ENCODE results near the gene PTPN2. TPM values are rescaled to one million over a fixed set of nuclear protein-coding genes. Genes with fewer than 3 reads are reported as not detected.
A peak's percentile ranks its signal among the peaks of the same experiment; 100 is the strongest.

The PTPN2 gene
- total and polyA plus RNA-seq, 2 of the 4 experiments (the other 2 are of a cell fraction) = 13.2 to 30.6 TPM

DNA sequence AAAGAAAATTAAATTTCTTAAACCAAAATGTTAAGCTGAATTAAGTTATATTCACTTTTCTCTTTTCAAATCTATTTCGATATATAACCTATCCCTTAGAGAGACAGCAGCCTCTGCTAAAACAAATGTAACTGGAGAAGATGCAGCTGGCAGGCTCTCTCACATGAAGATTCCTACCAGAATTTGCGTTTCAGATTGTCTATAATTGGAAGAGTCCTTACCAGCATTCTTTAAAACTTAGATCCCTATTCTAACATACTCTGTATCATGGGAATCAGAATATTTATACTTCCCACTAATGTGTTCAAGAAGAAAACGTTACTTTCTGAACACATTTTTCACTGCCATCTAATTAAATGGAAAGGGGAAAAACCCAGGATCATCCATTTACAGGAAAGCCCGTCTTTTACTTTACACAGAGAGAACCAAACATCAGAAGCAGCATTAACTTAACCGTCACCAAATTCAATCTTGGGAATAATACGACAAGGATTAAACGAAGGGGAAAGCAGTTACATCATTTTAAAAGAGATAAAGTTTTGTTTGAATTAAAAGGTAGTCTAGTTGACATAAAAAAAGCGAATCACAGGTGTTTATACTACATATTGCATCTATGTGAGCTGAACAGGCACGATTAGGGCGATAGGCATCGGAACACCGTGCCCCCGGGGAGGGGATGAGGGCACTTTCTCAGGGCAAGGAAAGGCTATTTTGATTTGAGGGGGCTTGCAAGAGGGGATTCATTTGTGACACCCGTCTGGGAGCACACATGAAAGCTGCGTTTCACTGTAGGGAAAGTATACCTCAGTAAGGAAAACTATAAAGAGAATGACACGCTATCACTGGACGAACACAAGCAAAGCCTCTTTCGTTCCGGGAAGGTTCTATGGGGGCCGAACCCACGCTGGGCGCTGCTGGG, 1.3 kb downstream of the PTPN2 start:
- in situ Hi-C loops (cut with MboI; ENCODE audit: low sequenced_read_pairs) = no loop called here
- peak overlapping the region; percentile 59 for H3K18ac ChIP-seq (ENCODE audit: low read depth, low read length)
- H3K4me2 ChIP-seq (ENCODE audit: low read depth, low read length) = peak overlapping the region; percentile 100
- H2AK5ac ChIP-seq (ENCODE audit: low read depth, low read length) = peak overlapping the region; percentile 54; the same call in 1 of the 2 replicates
- H2AK9ac ChIP-seq (replicated peaks; ENCODE audit: low read depth, low read length, poor library complexity) = peak overlapping the region; percentile 100
- peak overlapping the region; percentile 61 for H3K4ac ChIP-seq (ENCODE audit: low read depth, low read length)
- dilution Hi-C loops (cut with HindIII; ENCODE audit: low sequenced_read_pairs, unreplicated experiment) = no loop called here
- ATAC-seq (ENCODE audit: low read depth) = no peak
- H3K9me1 ChIP-seq (ENCODE audit: insufficient read depth, low read length) = peaks cover 14% of the 10 kb centered on the region
- peak overlapping the region; percentile 6 to 64; a peak in 3 of 4 replicates for H4K8ac ChIP-seq (ENCODE audit: low read depth in 2 of 2, low read length in 2 of 2)
- H2BK5ac ChIP-seq (ENCODE audit: low read depth, low read length, poor library complexity, severe bottlenecking) = peak overlapping the region; percentile 63
- H3K4me3 ChIP-seq (ENCODE audit: insufficient read depth, low read depth, low read length) = peak overlapping the region; percentile 71
- CTCF ChIA-PET = interaction anchor here (0.9 to 1.5 kb wide), 2 partner anchors 44 to 100 kb away, joined by 3 read pairs; no protein-coding TSS in a partner anchor
- H3K4me1 ChIP-seq (ENCODE audit: control insufficient read depth, insufficient read depth, low read length) = peaks cover 10% of the 10 kb centered on the region
- peaks cover 20 to 63% of the 10 kb centered on the region in 2 experiments for H3K79me1 ChIP-seq (ENCODE audit: low read depth in 1 of 2, low read length in 2 of 2)
- H4K5ac ChIP-seq (ENCODE audit: low read depth, low read length) = peak overlapping the region; percentile 52
- H3K27ac ChIP-seq (ENCODE audit: insufficient read depth, low read length) = peak overlapping the region; percentile 87
- H2BK120ac ChIP-seq (ENCODE audit: low read depth, low read length) = no peak overlapping the region
- peak overlapping the region; percentile 31 for H3K56ac ChIP-seq (ENCODE audit: extremely low read depth, insufficient read depth, low read length)
- no peaks in the 10 kb centered on the region for H3K9me3 ChIP-seq (ENCODE audit: control insufficient read depth, insufficient read depth, low read length)
- no peaks in the 10 kb centered on the region for H3K36me3 ChIP-seq (ENCODE audit: control insufficient read depth, insufficient read depth, low read length)
- BruUV-seq (replicated peaks) = TSS peak; percentile 31
- peak overlapping the region; percentile 46 for H4K91ac ChIP-seq (ENCODE audit: insufficient read depth, low read depth, low read length)
- DNase-seq = peak; percentile 57
- peaks cover 18% of the 10 kb centered on the region; the same call in 1 of the 2 replicates for H4K20me1 ChIP-seq (ENCODE audit: insufficient read depth, low read length)
- H3K9ac ChIP-seq (ENCODE audit: low read depth, low read length) = peak overlapping the region; percentile 87
- 2% methylated on average over 12 of the region's 22 CpGs; no CpG with 5 or more reads in 1 of the 2 experiments for WGBS, 2 experiments (ENCODE audit: extremely low coverage in 2 of 2, insufficient read length in 1 of 2)
- H2AFZ ChIP-seq (replicated peaks; ENCODE audit: low read length, poor library complexity) = peak overlapping the region; percentile 100
- no peaks in the 10 kb centered on the region for H3K27me3 ChIP-seq (ENCODE audit: control insufficient read depth, insufficient read depth, low read length)
- H3K14ac ChIP-seq (replicated peaks; ENCODE audit: low read depth, low read length) = peak overlapping the region; percentile 73
- H2BK15ac ChIP-seq (ENCODE audit: low read depth, low read length) = no peak overlapping the region
- H2BK20ac ChIP-seq (ENCODE audit: low read depth, low read length) = no peak overlapping the region
- POLR2A ChIA-PET (ENCODE audit: unreplicated experiment) = interaction anchor here (0.6 to 1.0 kb wide), 15 partner anchors 10 to 867 kb away, joined by 3 to 18 read pairs (median 5); no protein-coding TSS in a partner anchor
- intact Hi-C loops (cut with micrococcal nuclease) = loop anchor here (1.0 to 2.0 kb wide), 2 partner anchors 31 to 44 kb away; no protein-coding TSS in a partner anchor
- peak overlapping the region; percentile 96 for H3K23ac ChIP-seq (ENCODE audit: low read depth, low read length)
- TF ChIP-seq, protein P1, sequence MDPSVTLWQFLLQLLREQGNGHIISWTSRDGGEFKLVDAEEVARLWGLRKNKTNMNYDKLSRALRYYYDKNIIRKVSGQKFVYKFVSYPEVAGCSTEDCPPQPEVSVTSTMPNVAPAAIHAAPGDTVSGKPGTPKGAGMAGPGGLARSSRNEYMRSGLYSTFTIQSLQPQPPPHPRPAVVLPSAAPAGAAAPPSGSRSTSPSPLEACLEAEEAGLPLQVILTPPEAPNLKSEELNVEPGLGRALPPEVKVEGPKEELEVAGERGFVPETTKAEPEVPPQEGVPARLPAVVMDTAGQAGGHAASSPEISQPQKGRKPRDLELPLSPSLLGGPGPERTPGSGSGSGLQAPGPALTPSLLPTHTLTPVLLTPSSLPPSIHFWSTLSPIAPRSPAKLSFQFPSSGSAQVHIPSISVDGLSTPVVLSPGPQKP (IDR thresholded peaks at IDR 0.05; ENCODE audit: borderline replicate concordance, low read depth, low read length) = no peak
- no peak for TF ChIP-seq MAZ (IDR thresholded peaks at IDR 0.05; ENCODE audit: borderline replicate concordance, low read depth, low read length)
- TF ChIP-seq, protein P2, sequence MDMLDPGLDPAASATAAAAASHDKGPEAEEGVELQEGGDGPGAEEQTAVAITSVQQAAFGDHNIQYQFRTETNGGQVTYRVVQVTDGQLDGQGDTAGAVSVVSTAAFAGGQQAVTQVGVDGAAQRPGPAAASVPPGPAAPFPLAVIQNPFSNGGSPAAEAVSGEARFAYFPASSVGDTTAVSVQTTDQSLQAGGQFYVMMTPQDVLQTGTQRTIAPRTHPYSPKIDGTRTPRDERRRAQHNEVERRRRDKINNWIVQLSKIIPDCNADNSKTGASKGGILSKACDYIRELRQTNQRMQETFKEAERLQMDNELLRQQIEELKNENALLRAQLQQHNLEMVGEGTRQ (IDR thresholded peaks at IDR 0.05; ENCODE audit: low read depth, low read length) = no peak
- no peak for TF ChIP-seq BHLHE40 (IDR thresholded peaks at IDR 0.05; ENCODE audit: low read depth, low read length)
- no peak for TF ChIP-seq SMC3 (IDR thresholded peaks at IDR 0.05; ENCODE audit: low read depth, low read length)
- TF ChIP-seq MAFK (IDR thresholded peaks at IDR 0.05; ENCODE audit: low read depth, low read length) = no peak
- no peak for TF ChIP-seq CEBPB (IDR thresholded peaks at IDR 0.05; ENCODE audit: low read depth, low read length)
- TF ChIP-seq RAD21 (IDR thresholded peaks at IDR 0.05; ENCODE audit: low read length) = no peak
- TF ChIP-seq RCOR1 (IDR thresholded peaks at IDR 0.05; ENCODE audit: insufficient replicate concordance, low read length) = no peak
- TF ChIP-seq CHD1 (IDR thresholded peaks at IDR 0.05; ENCODE audit: low read depth, low read length) = no peak
- TF ChIP-seq MXI1 (IDR thresholded peaks at IDR 0.05; ENCODE audit: borderline replicate concordance, low read depth, low read length) = no peak
- TF ChIP-seq, protein P3, sequence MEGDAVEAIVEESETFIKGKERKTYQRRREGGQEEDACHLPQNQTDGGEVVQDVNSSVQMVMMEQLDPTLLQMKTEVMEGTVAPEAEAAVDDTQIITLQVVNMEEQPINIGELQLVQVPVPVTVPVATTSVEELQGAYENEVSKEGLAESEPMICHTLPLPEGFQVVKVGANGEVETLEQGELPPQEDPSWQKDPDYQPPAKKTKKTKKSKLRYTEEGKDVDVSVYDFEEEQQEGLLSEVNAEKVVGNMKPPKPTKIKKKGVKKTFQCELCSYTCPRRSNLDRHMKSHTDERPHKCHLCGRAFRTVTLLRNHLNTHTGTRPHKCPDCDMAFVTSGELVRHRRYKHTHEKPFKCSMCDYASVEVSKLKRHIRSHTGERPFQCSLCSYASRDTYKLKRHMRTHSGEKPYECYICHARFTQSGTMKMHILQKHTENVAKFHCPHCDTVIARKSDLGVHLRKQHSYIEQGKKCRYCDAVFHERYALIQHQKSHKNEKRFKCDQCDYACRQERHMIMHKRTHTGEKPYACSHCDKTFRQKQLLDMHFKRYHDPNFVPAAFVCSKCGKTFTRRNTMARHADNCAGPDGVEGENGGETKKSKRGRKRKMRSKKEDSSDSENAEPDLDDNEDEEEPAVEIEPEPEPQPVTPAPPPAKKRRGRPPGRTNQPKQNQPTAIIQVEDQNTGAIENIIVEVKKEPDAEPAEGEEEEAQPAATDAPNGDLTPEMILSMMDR (conservative IDR thresholded peaks at IDR 0.05; ENCODE audit: low read depth, low read length) = no peak
